HT1080 (cell line): ENCODE results near the gene ACADL. TPM values are rescaled to one million over a fixed set of nuclear protein-coding genes. Genes with fewer than 3 reads are reported as not detected.

Source experiments
- DNase-seq: peaks from one replicate; pipeline ENCODE4 v3.0.0-alpha.2; 2015; ENCODE audit warnings: low read depth
- polyA plus RNA-seq, 2 experiments: library from polyadenylated mRNA; depleted of rRNA; stranded (reverse); fragments of >200 nt; gene quantifications; 2 replicates each; pipeline ENCODE4 v1.2.3, GENCODE V29; 2015
- total RNA-seq: library from RNA; depleted of rRNA; stranded (reverse); fragments of >200 nt; shearing (Covaris generic); gene quantifications from 2 replicates; pipeline ENCODE4 v1.2.3, GENCODE V29; 2014; rRNA removed

Gene ACADL
- not detected in 2 replicates for total RNA-seq
- polyA plus RNA-seq (2015; cell fraction: cytosol; rRNA removed): 0.31 and 0.40 TPM in 2 replicates
- polyA plus RNA-seq (2015; cell fraction: nucleus; rRNA removed): 0.58 and 2.7 TPM in 2 replicates

DNA sequence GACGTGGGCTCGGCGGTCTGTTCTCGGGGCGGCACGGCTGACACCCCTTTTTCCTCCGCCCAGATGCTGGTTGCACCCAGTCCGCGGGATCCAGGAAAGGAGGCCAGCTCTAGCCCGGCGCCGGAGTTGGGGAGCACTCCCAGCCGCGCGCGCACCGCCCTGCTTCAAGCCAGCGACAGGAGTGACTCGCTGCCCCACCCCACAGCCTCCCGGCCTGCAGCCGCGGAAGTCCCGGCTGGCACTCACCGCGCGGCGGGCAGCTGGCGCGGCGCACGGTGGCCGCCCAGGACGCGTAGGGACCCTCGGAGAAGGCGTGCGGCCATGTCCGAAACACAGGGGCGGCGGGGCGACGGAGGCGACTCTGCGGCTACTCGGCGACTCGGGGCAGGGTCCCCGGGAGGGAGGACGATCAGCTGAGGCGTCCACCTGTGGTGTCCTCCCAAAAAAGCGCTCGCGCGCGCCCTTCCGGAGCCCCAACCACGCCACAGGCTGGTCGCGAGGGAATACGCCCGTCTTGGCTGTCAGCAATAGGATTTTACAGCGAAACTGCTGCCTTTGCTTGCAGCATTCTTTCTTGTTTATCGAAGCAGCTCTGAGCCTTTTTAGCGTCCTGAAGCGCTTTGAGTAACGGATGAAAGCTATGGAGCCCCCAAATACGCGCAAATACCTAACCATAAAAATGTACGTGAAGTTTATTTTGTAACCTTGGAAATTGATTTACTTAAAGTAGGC is at the start of gene ACADL:
TSS of gene ACADL (minus strand) at position 507 of the 732 bp plus-strand sequence. CDS start at position 323, 184 bp downstream.
- DNase-seq: peak; percentile 17

DNA sequence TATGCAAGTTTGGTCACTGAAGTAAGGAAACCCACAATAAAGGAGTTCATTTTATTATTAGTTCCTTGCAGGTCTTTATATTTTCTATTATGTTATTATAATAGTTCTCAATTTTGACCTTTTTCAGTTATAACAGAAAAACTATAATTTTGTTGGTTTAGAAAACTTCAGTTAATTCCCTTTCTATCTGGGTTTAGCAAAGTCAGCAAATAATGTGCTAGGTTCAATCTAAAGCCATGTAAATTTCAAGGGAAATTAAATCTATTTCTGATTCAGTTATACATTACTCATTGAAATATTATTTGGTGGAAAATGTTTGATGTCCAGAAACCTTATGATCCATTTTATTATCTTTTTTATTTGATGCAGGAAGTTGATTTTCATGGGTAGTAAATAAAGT is 46.1 kb upstream of the ACADL start:
- no peak for DNase-seq

DNA sequence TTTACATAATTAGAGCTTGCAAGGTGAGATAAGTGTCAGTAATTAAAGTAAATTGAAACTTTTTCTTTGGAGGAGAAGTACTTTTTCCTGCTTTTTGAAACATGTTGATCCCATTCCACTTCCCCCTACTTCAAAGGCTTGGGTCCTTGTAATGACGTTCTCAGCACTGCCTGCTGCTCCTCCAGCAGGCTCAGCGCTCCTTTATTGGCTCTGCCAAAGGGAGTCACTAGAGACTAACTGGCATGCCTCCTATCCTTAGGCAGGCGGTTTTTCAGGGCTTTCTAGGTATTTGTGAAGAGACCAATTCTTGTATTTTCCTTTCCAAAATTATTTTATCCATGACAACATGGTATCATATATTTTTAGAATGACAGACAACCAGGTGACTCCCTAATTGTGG is 43.9 kb upstream of the ACADL start:
- DNase-seq: no peak

DNA sequence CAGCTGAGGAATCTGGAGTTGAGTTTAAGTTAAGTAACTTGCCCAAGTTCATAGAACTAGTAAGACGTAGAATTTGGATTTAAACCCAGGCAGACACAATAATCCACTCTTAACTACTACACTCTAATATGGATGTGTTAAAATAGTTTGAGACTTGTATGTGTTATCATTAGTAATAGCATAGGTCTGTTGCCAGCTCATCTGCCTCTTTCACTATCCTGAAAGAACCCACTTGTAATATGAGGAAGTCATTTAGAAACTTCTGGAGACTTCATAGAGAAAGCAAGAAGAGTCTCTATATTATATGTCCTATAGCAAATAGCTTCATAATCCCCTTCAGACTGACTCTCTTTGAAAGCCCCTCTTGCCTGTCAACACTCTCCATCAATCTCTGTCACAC is 43.0 kb upstream of the ACADL start:
- DNase-seq: no peak

DNA sequence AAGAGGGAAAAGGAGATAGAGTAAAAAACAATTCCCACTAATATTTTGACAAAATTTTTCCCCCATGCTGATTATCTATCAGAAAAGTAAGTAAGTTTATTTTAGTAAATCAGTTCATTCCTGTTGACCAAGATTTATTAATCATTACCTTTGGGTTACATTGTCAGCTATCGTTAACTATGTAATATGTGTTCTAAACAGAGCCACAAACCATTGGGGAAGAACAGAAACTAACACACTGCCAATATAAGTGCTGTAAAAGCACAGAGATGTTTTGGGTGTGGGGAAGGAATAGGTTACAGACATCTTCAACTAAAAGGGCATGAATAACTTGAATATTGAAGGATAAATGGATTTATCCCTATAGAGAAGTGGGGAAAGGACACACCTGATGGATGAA is 42.5 kb upstream of the ACADL start:
- DNase-seq: no peak

DNA sequence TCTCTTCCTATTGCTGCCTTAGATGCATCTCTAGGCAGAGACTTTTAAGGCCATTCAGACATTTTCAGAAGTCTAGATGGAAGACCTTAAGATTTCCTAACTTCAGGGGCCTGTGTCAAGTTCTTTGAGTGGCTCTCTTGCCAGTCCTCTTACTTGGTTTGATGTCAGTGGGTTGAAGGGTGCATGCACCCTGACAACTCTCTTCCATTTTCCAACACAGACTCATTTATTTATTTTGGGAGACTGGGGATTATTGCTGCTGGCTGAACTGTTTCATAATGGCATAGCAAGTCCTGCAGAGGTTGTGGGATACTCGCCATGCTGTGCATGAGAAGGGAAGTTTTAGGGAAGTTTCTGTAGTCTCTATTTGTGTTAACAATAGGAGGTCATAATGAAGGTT is 39.0 kb upstream of the ACADL start:
- DNase-seq: no peak

DNA sequence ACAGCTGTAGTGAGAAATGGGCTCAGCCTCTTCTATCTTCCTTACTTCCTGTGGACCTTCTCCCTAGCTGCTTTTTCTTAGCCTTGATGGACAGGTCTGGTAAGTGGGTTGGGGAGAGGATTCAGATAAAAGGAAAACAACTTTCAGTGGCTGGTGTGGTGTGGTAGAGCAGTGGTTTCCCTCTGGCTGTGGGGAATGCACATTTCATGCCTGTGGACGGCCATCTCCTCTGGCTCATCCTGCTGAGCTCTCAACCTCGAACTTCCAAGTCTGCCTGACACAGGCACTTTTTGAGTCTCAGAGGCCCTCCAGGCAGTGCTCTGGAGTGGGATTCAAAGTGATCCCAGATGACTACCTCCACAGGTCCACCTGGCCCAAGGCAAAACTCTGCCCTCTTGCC is 38.6 kb upstream of the ACADL start:
- DNase-seq: no peak

DNA sequence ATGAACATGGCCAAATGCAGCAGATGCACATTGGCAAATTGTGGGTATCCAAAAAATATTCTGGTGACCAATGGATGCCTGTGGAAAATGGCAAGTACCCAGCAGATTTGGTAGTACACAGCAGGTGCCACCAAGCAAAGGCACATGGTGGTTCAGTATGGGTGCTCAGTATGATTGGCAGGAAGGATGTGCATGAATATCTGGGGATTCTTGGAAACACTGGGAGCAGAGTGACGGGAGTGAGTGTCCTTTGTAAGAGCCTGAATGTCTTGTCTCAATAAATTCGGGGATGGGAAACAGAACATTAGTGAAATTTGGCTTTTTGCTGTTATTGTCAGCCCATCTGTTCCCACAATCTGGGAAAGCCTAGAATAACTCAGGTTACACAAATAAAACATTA is 36.8 kb upstream of the ACADL start:
- DNase-seq: no peak

DNA sequence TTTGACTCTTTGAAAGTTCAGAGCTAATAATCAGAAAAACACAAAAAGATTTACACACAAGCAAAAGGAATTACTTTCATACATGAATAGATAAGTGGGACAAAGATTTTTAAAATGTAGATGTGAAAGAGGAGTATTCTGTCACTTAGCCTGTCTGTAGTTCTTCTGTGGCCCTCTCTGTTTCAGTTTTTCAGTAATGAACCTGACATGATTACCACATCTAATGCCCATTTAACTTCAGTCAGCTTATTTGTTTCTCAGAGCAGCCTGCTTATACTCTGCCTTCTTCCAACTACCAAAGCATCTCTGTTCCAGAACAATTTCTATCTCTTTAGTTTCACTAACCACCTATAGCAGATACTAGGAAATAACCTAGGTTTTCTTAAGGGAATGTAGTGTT is 34.4 kb upstream of the ACADL start:
- DNase-seq: no peak

DNA sequence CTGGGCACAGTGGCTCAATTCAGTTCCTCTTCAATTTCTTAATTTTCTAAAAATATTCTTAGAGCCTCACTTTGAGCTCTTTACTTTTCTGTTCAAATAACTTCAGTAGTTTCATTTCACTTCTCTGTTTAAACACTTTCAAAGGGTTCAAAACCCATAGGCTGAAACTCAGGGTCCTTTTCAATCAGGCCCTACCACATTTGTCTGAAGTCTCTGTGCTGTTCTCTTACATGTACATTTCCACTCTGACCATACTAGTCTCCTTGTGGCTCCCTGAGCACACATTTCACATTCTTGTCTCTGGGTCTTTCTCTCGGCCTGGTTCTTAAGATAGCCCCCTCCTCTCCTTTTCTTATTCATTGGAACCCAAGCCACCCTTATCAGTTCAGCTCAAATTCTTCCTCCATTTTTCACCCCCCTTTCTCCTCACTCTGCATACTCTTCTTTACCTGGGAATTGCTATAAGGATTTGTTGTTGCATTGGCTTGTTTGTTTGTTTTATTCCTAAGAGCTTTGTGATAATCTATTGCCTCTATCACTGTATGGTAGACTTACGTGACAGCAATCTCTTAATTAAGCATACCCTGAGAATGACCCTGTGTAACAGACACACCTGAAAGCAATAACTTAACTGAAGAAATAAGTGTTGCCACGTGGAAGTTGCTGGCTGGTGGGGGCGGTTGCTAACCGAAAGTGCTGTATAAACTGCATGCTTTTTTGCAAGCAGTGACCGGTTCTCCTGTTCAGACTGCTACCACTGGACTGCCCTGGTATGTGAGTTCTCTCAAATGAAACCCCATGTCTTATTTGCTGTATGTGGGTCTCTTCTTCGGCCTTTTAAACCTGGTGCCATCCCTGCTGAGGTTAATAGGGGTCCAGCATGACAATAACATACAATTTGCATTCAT is 27.7 kb upstream of the ACADL start:
- no peak for DNase-seq

DNA sequence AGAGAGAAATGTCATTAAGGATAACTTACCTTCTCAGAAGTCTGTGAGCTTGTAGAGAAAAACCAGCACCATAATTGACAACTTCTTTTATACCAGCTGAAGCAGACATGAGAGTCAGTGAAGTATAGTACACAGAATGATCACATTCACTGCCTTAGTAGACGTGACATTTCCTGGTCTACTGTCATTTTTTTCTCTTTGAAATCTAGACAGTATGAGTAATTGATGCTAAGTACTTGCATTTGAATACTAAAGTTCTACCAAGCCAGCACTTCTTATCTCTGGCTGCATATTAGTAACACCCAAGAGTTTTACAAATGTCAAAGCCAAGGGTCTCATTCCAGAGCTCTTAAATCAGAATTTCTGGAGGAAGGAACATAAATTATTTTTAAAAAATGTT is 25.4 kb upstream of the ACADL start:
- no peak for DNase-seq

DNA sequence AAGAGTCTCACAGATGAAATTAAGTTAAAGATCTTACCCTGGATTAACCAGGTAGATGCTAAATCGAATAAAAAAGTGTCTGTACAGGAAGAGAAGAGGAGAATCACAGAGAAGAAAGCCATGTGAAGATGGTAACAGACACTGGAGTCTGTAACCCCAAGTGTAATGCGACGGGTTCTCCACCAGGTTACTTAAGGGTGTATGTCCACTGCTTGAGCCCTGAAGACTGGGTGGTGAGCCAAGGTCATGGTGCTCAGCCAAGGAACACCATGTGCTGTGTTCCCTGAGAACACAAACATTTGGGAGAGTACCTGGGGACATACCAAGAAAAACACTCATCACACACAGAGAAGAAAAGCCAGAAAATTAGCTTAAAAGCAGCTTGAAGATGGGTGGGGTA is 8.2 kb upstream of the ACADL start:
- no peak for DNase-seq

DNA sequence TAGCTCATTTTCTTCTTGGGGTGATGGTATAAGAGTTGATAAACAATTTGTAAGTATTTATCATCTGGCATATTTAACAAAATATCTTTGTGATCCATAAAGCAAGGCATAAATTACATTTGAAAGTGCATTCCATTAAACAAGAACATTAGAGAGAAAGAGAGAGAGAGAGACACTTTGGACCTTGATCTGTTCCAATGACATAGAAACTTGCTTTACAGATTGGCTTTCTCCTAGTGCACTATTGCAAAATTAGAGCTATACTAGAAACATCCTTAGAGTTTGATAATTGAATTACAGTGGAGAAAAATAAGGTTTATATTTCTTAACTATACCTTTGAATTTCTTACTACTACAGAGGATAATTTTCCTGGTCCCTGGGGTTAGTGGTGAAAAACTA is 5.7 kb upstream of the ACADL start:
- no peak for DNase-seq

DNA sequence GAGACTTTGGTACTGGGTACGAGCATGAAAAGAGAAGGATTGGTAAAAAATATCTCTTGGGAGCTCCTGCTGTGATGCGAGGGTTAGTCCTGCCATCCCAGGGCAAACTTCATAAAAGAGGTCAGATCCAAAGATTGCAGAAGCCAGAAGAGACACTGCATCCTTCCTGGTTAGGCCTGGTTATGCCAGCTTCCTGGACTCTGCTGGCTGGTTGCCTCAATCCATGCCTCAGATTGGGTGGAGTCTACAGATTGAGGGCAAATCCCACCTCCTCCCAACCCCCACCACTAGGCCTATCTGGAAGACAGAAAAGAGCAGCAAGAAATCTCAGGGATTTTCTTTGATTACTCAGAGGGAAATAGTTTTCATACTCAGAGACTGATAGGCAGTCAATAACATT is 5.3 kb upstream of the ACADL start:
- no peak for DNase-seq

DNA sequence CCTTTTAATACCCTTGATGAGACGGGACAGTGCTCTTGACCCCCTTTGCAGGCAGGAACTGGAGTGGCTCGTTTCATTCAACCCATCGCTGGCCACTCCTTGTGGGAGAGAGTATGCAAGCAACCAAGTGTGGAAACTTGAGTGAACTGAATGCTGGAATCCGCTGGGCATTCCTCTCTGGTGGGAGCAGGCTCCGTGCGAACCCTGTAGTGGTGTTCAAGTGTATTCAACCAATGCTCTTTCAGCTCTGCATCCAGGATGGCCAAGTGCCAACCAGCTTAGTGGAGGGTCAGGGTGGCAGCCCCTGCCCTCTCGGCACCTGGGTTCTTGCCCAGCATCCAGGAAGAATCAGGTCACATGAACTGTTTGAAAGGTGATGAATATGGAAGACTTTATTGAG is 3.3 kb upstream of the ACADL start:
- no peak for DNase-seq

DNA sequence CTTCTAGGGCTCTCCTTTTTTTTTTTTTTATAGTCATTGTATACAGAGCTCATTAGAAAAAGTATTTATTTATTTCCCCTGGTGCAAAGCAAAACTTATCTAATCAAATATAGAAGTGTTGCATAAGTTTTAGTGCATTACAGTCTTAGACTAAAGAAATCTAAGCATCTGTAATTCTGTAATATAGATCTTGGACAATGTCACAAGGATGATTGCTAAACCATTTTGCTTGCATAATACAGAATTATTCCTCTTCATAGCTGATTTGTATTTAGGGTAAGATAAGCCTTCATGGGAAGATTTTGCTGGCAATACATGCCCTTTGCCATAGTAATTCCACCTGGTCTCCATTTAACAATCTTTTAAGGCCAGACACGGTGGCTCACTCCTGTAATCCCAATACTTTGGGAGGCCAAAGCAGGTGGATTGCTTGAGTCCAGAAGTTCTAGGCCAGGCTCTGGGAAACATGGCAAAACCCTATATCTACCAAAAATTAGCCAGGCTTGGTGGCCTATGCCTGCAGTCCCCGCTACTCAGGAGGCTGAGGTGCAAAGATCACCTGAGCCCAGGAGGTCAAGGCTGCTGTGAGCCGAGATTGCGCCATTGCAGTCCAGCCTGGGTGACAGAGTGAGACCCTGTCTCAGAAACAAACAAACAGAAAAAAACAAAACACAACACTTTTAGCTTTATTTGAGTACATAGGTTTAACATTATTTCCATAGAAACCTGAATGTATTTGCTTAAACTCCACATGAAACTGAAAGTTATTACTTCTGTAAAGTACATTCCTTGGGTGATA is 2.2 kb upstream of the ACADL start:
- DNase-seq: no peak

DNA sequence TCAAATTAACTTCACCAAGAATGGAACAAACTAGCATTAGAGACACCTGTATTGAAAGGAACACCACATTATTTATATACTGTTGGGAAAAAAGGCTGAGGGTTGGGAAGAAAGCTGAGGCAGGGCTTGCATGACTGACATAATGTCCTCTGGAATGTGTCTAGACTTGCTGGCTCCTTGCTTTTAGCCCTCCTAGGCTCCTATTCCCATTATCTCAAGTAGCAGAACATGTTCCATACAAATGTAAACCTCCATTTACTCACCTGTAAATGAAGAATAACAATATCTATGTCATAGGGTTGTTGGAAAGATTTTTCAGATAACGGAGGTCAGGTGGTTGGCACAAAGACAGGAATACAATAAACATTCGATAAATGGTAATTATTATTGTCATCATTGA is 976 bp upstream of the ACADL start:
- no peak for DNase-seq

DNA sequence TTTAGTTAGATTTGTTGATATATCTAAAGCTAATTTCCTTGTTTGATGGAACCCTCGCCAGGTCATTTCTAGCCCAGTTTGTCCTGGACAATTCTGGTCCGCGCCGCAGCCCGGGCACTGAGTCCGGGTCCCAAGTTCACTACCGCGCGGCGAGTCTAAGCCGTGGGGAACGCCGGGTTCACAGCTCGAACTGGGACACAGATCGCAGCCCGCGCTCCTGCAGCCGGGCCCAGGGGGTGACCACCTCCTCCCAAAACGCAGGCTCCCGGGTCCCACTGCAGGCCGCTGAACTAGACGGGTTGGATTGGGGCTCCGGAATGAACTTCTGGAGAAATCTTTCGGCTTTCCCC is 681 bp downstream of the ACADL start:
- no peak for DNase-seq

DNA sequence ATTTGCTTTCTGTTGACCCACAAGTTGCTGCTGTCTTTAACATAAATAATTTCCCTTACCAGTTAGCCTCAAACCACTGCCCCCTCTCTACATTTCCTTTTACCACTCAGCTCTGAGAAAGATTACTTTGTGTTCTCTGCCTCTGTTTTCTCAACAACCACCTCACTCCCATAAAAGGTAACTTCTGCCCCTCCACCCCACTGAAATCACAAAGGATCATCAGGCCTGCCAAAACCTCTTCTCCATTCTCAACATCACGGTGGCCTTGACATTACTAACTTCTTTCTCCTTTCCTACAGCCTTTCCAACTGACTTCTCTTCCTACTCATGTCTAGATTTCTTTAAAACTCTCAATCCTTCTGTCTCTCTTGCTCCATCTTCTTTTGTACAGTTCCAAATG is 10.1 kb downstream of the ACADL start:
- no peak for DNase-seq

DNA sequence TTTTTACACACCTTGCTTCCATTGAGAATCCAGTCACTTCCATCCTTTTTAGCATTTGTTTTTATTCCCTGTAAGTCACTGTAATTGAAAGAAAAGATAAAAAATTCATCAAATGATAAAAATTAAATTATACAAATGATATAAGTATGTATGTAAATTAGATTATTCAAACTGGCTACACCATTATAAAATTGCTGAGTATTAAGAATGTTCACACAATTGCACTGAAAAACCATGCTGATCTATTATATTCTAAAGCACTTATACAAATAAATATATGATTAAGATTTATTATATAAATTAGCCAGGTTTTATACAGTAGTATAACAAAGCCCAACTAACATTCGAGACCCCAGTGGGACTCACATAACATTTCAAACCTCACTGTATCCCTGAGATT is 15.1 kb downstream of the ACADL start:
- DNase-seq: no peak

DNA sequence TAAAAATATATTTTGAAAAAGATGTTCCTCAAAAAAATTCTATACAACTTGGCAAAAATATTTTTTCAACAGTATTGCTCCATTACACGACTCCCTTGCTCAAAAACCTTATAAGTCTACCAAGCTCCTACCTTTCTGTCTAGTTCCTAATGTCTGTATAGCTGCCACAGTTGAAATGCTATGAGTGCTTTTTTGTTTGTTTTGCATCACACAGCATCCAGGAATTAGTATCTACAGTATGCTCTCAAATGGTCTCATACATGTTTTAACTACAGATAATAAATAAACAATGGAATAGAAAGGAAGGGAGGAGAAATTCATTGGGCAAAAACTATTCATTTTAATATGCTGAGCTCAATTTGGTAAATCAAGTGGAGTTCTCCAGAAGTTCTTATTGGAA is 17.3 kb downstream of the ACADL start:
- no peak for DNase-seq

DNA sequence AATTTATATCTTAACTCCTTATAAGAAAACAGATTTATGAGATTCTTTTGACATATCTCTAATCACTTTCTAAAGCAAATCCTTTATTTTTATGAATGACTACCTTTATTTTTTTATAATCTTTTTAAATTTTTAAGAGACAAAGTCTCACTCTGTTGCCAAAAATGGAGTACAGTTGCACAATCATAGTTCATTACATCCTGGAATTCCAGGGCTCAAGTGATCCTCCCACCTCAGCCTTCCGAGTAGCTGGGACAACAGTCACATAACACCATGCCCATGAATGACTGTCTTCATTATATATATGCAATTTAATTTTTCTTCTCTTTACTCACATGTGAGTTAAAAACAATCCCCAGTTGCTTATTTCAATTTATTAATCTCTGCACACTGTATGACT is 21.7 kb downstream of the ACADL start:
- no peak for DNase-seq
